HG03064 (cell line): ENCODE data around the gene MRPL18.

Source experiments
- ATAC-seq: cut with Tn5 transposase; IDR thresholded peaks from one replicate; pipeline ENCODE4 v1.9.1; 2021; ENCODE audit warnings: low read depth; ENCODE audit not compliant: unreplicated experiment

MRPL18 gene

DNA sequence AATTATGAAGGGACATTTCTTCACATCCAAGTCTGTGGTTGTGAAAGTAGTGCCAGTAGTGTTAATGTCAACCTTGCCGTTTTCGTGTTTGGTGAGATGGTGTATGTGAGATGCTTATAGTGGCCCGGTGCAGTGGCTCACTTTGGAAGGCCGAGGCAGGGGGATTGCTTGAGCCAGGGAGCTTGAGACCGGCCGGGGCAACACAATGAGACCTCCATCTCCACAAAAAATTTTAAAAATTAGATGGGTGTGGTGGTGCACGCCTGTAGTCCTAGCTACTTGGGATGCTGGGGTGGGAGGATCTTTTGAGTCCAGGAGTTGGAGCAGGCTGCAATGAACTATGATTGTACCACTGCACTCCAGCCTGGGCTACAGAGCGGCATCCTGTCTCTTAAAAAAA is 47.2 kb downstream of the MRPL18 start:
- ATAC-seq: no peak

DNA sequence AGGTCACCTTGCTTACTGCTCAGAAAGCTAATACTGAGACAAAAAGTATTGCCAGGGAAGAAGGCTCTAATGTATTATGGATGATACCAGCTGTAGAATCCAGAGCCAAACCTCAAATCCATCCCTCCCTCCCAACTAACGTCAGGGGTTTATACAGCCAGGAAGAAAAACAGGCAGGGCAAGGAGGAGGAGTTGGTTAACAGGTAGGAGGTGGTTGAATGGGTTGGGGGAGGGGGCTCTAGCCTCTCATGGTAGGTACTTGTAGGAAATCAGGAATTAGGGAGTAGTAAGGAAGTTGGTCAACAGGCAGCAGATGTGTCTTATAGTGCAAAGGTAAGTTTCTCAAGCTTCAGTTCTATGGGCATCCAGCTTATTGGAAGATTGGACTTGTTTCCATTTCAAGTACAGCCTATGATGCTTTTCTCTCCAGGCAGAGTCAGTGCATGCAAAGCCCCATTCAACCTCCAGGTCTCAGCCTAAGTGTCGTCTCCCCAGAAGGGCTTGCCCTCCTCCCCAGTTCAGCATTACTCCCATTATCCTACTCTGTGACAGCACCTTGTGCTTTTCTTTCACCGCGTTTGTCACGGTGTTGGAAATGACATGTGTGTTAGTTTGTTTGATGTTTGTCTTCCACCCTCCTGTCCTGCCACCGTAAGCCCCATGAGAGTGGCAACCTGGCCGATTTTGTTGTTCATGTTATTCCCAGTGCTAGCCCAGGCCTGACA is 47.9 kb downstream of the MRPL18 start:
- ATAC-seq: no peak

DNA sequence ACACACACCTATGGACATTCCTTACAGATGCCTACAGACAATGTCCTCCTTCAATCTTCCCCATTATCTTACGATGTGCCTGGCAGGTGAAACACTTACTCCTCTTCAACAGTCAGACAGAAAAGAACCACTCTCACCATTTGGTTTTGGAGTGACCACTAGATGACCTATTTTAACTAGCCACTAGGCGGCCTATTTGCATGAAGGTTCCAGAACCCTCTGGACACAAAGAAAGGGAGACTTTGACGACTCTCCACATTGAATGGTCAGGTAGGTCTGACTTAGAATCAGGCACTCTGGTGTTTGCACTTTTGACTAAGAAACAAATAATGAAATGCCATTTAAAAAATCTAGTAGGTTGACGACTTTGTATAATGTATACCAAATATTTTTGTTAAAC is 51.8 kb downstream of the MRPL18 start:
- no peak for ATAC-seq

DNA sequence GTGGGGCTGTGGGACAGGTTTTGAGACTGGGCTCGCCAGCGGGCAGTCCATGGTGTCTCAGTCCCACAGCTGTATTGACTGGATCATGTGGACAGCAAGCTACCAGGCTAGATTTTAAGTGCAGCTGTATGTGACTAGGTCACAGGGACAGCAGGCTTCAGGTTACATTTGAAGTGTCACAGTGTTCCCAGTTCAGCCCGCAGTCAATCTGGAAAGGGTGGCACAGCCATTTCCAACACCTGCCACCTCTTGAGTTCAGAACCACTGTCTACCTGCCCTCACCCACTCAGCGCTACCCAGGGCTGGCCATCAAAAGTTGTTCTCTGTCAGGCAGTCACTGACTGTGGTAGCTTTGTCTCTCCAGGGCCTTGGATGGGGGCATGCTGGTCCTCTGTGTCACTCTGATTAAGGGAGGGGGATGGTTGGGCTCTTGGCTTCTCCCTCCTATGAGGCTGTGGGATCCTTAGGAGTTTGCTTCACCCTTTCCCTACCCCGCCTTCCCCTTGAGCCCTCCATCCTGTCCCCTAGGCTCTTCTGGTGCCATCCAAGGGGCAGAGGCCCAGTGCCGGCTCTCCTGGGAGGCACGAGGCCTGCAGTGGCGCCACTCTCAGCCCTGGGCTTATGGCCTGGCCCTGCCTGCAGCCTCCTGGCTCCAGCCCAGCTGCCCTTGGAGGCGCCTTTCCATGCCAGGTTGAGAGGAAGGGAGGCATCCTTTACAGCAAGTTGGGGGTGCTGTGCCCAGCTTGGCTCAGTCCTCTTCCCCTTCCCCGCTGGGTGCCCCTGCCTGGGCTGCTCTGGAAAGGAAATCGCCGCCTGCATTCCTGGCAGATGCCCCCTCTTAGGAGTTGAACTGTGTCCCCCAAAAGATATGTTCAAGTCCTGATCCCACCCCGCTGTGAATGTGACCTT is 54.7 kb downstream of the MRPL18 start:
- no peak for ATAC-seq
